ENCODE results near the gene EFNA4. TPM values are rescaled to one million over a fixed set of nuclear protein-coding genes. Genes with fewer than 3 reads are reported as not detected.

The EFNA4 gene
- total RNA-seq, 1 experiment from 2014 or later: 36.7 TPM

DNA sequence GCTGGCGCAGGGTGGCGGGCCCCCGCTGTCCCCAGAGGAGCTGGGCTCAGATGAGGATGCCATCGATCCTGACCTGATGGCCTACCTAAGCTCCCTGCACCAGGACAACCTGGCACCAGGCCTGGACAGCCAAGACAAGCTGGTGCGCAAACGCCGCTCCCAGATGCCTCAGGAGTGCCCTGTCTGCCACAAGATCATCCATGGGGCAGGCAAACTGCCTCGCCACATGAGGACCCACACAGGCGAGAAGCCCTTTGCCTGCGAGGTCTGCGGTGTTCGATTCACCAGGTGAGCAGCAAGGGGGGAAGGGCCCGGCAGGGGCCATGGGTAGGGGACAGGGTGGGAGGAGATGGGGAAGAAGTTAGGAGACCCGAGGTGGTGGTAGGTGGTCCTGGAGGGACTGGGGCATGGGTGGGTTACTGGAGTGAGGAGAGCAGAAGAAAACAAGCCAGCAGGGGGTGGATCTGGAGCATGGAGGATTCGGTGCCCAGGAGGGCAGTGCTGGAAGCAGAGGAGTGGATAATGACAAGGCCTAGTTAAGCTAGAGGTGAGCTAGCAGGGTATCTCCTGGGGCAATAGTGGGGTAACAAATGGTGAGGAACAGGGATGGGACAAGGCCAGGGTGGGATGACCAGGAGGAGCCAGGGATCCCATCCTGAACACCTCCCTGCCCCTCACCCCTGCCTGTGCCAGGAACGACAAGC lies 47.9 kb upstream of the EFNA4 start:
- H3K4me2 ChIP-seq (ENCODE audit: low read length): no peak overlapping the region
- ChIA-PET CTCF (no interaction called here), POLR2A (ENCODE audit: unreplicated experiment) (interaction anchor here (0.5 to 0.7 kb wide), 3 partner anchors 119 to 1423 kb away, joined by 3 read pairs; no protein-coding TSS in a partner anchor)
- no peaks in the 10 kb centered on the region for H3K27me3 ChIP-seq (ENCODE audit: low read length)
- H3K79me2 ChIP-seq (ENCODE audit: low read length): peaks cover 25% of the 10 kb centered on the region
- BruUV-seq (replicated peaks): no TSS peak
- H3K4me1 ChIP-seq (ENCODE audit: insufficient read depth, low read length): peaks cover 21% of the 10 kb centered on the region
- no peaks in the 10 kb centered on the region for H3K9me3 ChIP-seq (ENCODE audit: low read length)
- H3K4me3 ChIP-seq (ENCODE audit: low read length): no peak overlapping the region
- H2AFZ ChIP-seq (ENCODE audit: low read length): no peak overlapping the region
- H3K27ac ChIP-seq (ENCODE audit: low read length): no peak overlapping the region
- H3K9me2 ChIP-seq (replicated peaks; ENCODE audit: low read length): no peaks in the 10 kb centered on the region
- no peak for DNase-seq
- ATAC-seq: no peak
- no peaks in the 10 kb centered on the region for H4K20me1 ChIP-seq (ENCODE audit: low read length)
- intact Hi-C loops (cut with micrococcal nuclease): loop anchor here (2.0 to 5.0 kb wide), 2 partner anchors 37 to 55 kb away; partner anchors contain the start of genes ADAM15 and PYGO2
- no peak overlapping the region for H3K9ac ChIP-seq (ENCODE audit: low read length)
- H3F3A ChIP-seq (ENCODE audit: low read length, unreplicated experiment): no peaks in the 10 kb centered on the region
- peaks cover 30% of the 10 kb centered on the region for H3K36me3 ChIP-seq (ENCODE audit: low read depth, low read length)
- TF ChIP-seq, protein P1, sequence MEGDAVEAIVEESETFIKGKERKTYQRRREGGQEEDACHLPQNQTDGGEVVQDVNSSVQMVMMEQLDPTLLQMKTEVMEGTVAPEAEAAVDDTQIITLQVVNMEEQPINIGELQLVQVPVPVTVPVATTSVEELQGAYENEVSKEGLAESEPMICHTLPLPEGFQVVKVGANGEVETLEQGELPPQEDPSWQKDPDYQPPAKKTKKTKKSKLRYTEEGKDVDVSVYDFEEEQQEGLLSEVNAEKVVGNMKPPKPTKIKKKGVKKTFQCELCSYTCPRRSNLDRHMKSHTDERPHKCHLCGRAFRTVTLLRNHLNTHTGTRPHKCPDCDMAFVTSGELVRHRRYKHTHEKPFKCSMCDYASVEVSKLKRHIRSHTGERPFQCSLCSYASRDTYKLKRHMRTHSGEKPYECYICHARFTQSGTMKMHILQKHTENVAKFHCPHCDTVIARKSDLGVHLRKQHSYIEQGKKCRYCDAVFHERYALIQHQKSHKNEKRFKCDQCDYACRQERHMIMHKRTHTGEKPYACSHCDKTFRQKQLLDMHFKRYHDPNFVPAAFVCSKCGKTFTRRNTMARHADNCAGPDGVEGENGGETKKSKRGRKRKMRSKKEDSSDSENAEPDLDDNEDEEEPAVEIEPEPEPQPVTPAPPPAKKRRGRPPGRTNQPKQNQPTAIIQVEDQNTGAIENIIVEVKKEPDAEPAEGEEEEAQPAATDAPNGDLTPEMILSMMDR (conservative IDR thresholded peaks at IDR 0.05; ENCODE audit: low read depth, low read length): no peak
- TF ChIP-seq EZH2phosphoT487 (IDR thresholded peaks at IDR 0.05; ENCODE audit: borderline replicate concordance, low read length): no peak
- TF ChIP-seq EZH2 (IDR thresholded peaks at IDR 0.05; ENCODE audit: low read length, unreplicated experiment): no peak

DNA sequence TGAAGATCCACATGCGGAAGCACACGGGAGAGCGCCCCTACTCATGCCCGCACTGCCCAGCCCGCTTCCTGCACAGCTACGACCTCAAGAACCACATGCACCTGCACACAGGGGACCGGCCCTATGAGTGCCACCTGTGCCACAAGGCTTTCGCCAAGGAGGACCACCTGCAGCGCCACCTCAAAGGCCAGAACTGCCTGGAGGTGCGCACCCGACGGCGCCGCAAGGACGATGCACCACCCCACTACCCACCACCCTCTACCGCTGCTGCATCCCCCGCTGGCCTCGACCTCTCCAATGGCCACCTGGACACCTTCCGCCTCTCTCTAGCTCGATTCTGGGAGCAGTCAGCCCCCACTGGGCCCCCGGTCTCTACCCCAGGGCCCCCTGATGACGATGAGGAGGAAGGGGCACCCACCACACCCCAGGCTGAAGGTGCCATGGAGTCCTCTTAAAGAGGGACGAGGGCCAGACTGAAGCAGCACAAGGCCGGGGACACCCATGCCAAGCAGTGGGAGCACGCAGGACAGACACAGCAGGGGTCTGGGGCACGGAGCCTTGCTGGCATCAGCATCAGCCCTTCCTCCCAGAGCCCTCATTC lies 47.2 kb upstream of the EFNA4 start:
- Histone ChIP-seq H3K9me3 (ENCODE audit: low read length) (no peaks in the 10 kb centered on the region), H3K36me3 (ENCODE audit: low read depth, low read length) (peaks cover 27% of the 10 kb centered on the region), H3K4me1 (ENCODE audit: insufficient read depth, low read length) (peaks cover 21% of the 10 kb centered on the region), H3K9me2 (replicated peaks; ENCODE audit: low read length) (no peaks in the 10 kb centered on the region), H4K20me1 (ENCODE audit: low read length) (no peaks in the 10 kb centered on the region), H3K79me2 (ENCODE audit: low read length) (peaks cover 18% of the 10 kb centered on the region; the same call in 1 of the 2 replicates), H3K9ac (ENCODE audit: low read length) (peak overlapping the region; percentile 70; the same call in 1 of the 2 replicates), H3K27ac (ENCODE audit: low read length) (peak overlapping the region; percentile 87), H3K4me3 (ENCODE audit: low read length) (no peak overlapping the region), H2AFZ (ENCODE audit: low read length) (no peak overlapping the region), H3F3A (ENCODE audit: low read length, unreplicated experiment) (no peaks in the 10 kb centered on the region), H3K27me3 (ENCODE audit: low read length) (no peaks in the 10 kb centered on the region), H3K4me2 (ENCODE audit: low read length) (peak overlapping the region; percentile 79)
- TF ChIP-seq EZH2 (IDR thresholded peaks at IDR 0.05; ENCODE audit: low read length, unreplicated experiment) (no peak), EZH2phosphoT487 (IDR thresholded peaks at IDR 0.05; ENCODE audit: borderline replicate concordance, low read length) (no peak)
- TF ChIP-seq, protein P1 (conservative IDR thresholded peaks at IDR 0.05; ENCODE audit: low read depth, low read length): no peak
- DNase-seq: no peak
- CTCF ChIA-PET: interaction anchor here (1.8 to 1.9 kb wide), 3 partner anchors 14 to 32 kb away, joined by 5 to 16 read pairs (median 6); partner anchors contain the start of genes FLAD1 and ZBTB7B
- ATAC-seq: no peak
- POLR2A ChIA-PET (ENCODE audit: unreplicated experiment): interaction anchor here (0.5 to 0.6 kb wide), 2 partner anchors 10 to 1424 kb away, joined by 3 read pairs; no protein-coding TSS in a partner anchor
- TSS peak; percentile 12 for BruUV-seq (replicated peaks)
- intact Hi-C loops (cut with micrococcal nuclease): loop anchor here (2.0 to 5.0 kb wide), 2 partner anchors 36 to 56 kb away; partner anchors contain the start of genes ADAM15 and PYGO2

All from PC-3 (cell line).